GM23338 (cell line): ENCODE results near the gene FUT8. TPM values are rescaled to one million over a fixed set of nuclear protein-coding genes. Genes with fewer than 3 reads are reported as not detected.

Experiments
- ATAC-seq: fragments of 200-7000 bp; cut with Tn5 transposase; 3 replicates; pipeline ENCODE4 v1.9.1; 2020
- DNase-seq: peaks from one replicate; pipeline ENCODE4 v3.0.0-alpha.2; 2015; ENCODE audit warnings: low spot score
- H2AFZ ChIP-seq: fragments of 200-600 bp; sonication (generic); 2 replicates; pipeline ENCODE4 v1.8.0; 2016; ENCODE audit warnings: antibody characterized with exemption, mild to moderate bottlenecking, moderate library complexity
- H3F3A ChIP-seq: fragments of 200-600 bp; sonication (generic); replicated peaks from 2 replicates; pipeline ENCODE4 v1.8.0; 2017; ENCODE audit warnings: antibody characterized with exemption, mixed run types, low read depth
- H3K27ac ChIP-seq: fragments of 200-600 bp; sonication (generic); 2 replicates; pipeline ENCODE4 v1.6.1; 2016; ENCODE audit warnings: low read depth
- H3K27me3 ChIP-seq: fragments of 200-600 bp; sonication (generic); 2 replicates; pipeline ENCODE4 v1.8.0; 2016; ENCODE audit warnings: mild to moderate bottlenecking, mixed run types, moderate library complexity; ENCODE audit not compliant: insufficient read depth
- H3K36me3 ChIP-seq: fragments of 200-600 bp; sonication (generic); 2 replicates; pipeline ENCODE4 v1.8.0; 2016; ENCODE audit warnings: mild to moderate bottlenecking; ENCODE audit not compliant: insufficient read depth
- H3K4me1 ChIP-seq: fragments of 200-600 bp; sonication (generic); 2 replicates; pipeline ENCODE4 v1.8.0; 2016; ENCODE audit warnings: mild to moderate bottlenecking, moderate library complexity; ENCODE audit not compliant: insufficient read depth
- H3K4me2 ChIP-seq: fragments of 200-600 bp; sonication (generic); 2 replicates; pipeline ENCODE4 v1.7.1; 2017; ENCODE audit warnings: mixed run types
- H3K4me3 ChIP-seq: fragments of 200-600 bp; sonication (generic); 2 replicates; pipeline ENCODE4 v1.6.1; 2016; ENCODE audit warnings: mixed run types
- H3K79me2 ChIP-seq: fragments of 200-600 bp; sonication (generic); replicated peaks from 2 replicates; pipeline ENCODE4 v1.8.0; 2017; ENCODE audit warnings: mild to moderate bottlenecking; ENCODE audit not compliant: insufficient read depth
- H3K9me2 ChIP-seq: fragments of 200-600 bp; sonication (generic); 2 replicates; pipeline ENCODE4 v1.8.0; 2017; ENCODE audit not compliant: insufficient read depth
- H4K20me1 ChIP-seq: fragments of 200-600 bp; sonication (generic); replicated peaks from 2 replicates; pipeline ENCODE4 v1.8.0; 2017; ENCODE audit warnings: mild to moderate bottlenecking; ENCODE audit not compliant: insufficient read depth
- H3K27ac Mint-ChIP-seq: 2 replicates; pipeline ENCODE4 v1.8.0; 2020; ENCODE audit warnings: inconsistent platforms, mild to moderate bottlenecking, moderate library complexity, mixed read lengths
- H3K27me3 Mint-ChIP-seq: 3 replicates; pipeline ENCODE4 v1.8.0; 2022; ENCODE audit warnings: low read depth, mild to moderate bottlenecking, moderate library complexity, mixed read lengths, inconsistent platforms; ENCODE audit not compliant: insufficient read depth, poor library complexity
- H3K36me3 Mint-ChIP-seq: 3 replicates; pipeline ENCODE4 v1.8.0; 2021; ENCODE audit warnings: low read depth, mild to moderate bottlenecking, inconsistent platforms, moderate library complexity, mixed read lengths
- H3K4me1 Mint-ChIP-seq: 3 replicates; pipeline ENCODE4 v1.8.0; 2020; ENCODE audit warnings: mild to moderate bottlenecking, inconsistent platforms, mixed read lengths
- H3K4me3 Mint-ChIP-seq: 3 replicates; pipeline ENCODE4 v1.8.0; 2021; ENCODE audit warnings: moderate library complexity, mild to moderate bottlenecking, inconsistent platforms, mixed read lengths
- H3K9me3 Mint-ChIP-seq: 3 replicates; pipeline ENCODE4 v1.8.0; 2020; ENCODE audit warnings: moderate library complexity, mild to moderate bottlenecking, inconsistent platforms, mixed read lengths
- CREB1 ChIP-seq: fragments of 250-450 bp; sonication (Bioruptor Pico); IDR thresholded peaks from 2 replicates; pipeline ENCODE4 v1.5.0; 2020; ENCODE audit warnings: low read depth, mild to moderate bottlenecking, moderate library complexity
- ETS1 ChIP-seq: IDR thresholded peaks from 2 replicates; pipeline ENCODE4 v1.6.1; 2016; ENCODE audit warnings: antibody characterized with exemption
- EZH2phosphoT487 ChIP-seq: fragments of 200-600 bp; sonication (generic); IDR thresholded peaks from one replicate; pipeline ENCODE4 v1.8.1; 2018; ENCODE audit warnings: antibody characterized with exemption; ENCODE audit not compliant: unreplicated experiment
- NANOG ChIP-seq: IDR thresholded peaks from 2 replicates; pipeline ENCODE4 v1.6.1; 2016; ENCODE audit warnings: antibody characterized with exemption, borderline replicate concordance
- STAT1 ChIP-seq: IDR thresholded peaks from one replicate; pipeline ENCODE4 v1.6.1; 2016; ENCODE audit warnings: antibody characterized with exemption; ENCODE audit not compliant: unreplicated experiment
- ZNF114 ChIP-seq: fragments of 250-450 bp; sonication (Bioruptor Pico); IDR thresholded peaks from 2 replicates; pipeline ENCODE4 v1.5.0; 2020; ENCODE audit warnings: mild to moderate bottlenecking, moderate library complexity
- ZNF331 ChIP-seq: fragments of 250-450 bp; sonication (Bioruptor Pico); IDR thresholded peaks from 2 replicates; pipeline ENCODE4 v1.5.0; 2020; ENCODE audit warnings: low read depth, mild to moderate bottlenecking, moderate library complexity
- polyA plus RNA-seq: library from polyadenylated mRNA; unstranded; fragments of >200 nt; fragmentation: Nextera tagmentation; extraction: Ambion mirVana; gene quantifications from 2 replicates; pipeline ENCODE4 v1.2.1, GENCODE V29; 2016
- total RNA-seq: library from RNA; depleted of rRNA; stranded (reverse); fragments of >200 nt; shearing (Covaris generic); gene quantifications from 2 replicates; pipeline ENCODE4 v1.2.3, GENCODE V29; 2014
- TF ChIP-seq, protein P1 (sequence below), 2 experiments: fragments of 200-600 bp in 1 of 2; sonication (generic) in 1 of 2; conservative IDR thresholded peaks; 2 replicates each; pipeline versions ENCODE4 v1.5.1 to v1.6.1; 2016 to 2017; ENCODE audit warnings: antibody characterized with exemption in 2 of 2, low read depth in 2 of 2, mild to moderate bottlenecking in 2 of 2, moderate library complexity in 1 of 2
- TF ChIP-seq, protein P2 (sequence below): IDR thresholded peaks from one replicate; pipeline ENCODE4 v1.6.1; 2018; ENCODE audit warnings: antibody characterized with exemption; ENCODE audit not compliant: unreplicated experiment

The FUT8 gene
- total and polyA plus RNA-seq, 2 experiments from 2014 or later = 8.2 to 23.2 TPM

DNA sequence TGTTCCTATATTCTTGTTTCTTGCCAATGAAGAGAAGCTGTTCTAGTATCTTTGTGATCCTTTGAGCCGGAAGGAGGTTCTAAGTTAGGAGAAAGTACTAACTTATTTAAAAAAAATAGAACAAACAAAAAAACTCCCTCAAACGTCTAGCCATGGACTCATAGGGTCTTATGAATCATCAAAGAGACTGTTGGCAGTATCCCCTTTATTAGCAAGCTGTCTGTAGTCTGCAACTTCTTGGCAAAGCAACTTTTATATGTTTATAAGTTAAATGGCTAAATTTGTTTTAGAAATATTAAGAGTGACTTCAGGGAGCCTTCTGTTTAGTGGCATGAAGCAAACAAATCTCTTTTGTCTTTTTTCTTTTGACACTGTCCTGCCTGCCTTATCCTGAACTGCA is 291.9 kb downstream of the FUT8 start:
- Histone ChIP-seq H3K4me2 (peak overlapping the region; percentile 11; the same call in 1 of the 2 replicates), H3F3A (no peaks in the 10 kb centered on the region), H3K4me1 (0 out of 2 replicates have a peak, but pooled peaks cover 12% of the 10 kb centered on the region), H3K36me3 (no peaks in the 10 kb centered on the region), H2AFZ (no peak overlapping the region), H3K27ac (no peak overlapping the region), H4K20me1 (no peaks in the 10 kb centered on the region), H3K4me3 (no peak overlapping the region), H3K79me2 (no peaks in the 10 kb centered on the region), H3K9me2 (no peaks in the 10 kb centered on the region), H3K27me3 (no peaks in the 10 kb centered on the region)
- Mint-ChIP-seq H3K27ac (no peak overlapping the region), H3K36me3 (no peaks in the 10 kb centered on the region), H3K4me3 (no peak overlapping the region), H3K27me3 (no peaks in the 10 kb centered on the region), H3K9me3 (no peaks in the 10 kb centered on the region), H3K4me1 (peaks cover 11% of the 10 kb centered on the region; the same call in 1 of the 3 replicates)
- TF ChIP-seq CREB1 = no peak
- TF ChIP-seq STAT1 = no peak
- no peak for TF ChIP-seq EZH2phosphoT487
- no peak for TF ChIP-seq NANOG
- TF ChIP-seq, protein P1, sequence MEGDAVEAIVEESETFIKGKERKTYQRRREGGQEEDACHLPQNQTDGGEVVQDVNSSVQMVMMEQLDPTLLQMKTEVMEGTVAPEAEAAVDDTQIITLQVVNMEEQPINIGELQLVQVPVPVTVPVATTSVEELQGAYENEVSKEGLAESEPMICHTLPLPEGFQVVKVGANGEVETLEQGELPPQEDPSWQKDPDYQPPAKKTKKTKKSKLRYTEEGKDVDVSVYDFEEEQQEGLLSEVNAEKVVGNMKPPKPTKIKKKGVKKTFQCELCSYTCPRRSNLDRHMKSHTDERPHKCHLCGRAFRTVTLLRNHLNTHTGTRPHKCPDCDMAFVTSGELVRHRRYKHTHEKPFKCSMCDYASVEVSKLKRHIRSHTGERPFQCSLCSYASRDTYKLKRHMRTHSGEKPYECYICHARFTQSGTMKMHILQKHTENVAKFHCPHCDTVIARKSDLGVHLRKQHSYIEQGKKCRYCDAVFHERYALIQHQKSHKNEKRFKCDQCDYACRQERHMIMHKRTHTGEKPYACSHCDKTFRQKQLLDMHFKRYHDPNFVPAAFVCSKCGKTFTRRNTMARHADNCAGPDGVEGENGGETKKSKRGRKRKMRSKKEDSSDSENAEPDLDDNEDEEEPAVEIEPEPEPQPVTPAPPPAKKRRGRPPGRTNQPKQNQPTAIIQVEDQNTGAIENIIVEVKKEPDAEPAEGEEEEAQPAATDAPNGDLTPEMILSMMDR (conservative IDR thresholded peaks at IDR 0.05; ENCODE audit: low read depth in 2 of 2) = no peak
- TF ChIP-seq, protein P2, sequence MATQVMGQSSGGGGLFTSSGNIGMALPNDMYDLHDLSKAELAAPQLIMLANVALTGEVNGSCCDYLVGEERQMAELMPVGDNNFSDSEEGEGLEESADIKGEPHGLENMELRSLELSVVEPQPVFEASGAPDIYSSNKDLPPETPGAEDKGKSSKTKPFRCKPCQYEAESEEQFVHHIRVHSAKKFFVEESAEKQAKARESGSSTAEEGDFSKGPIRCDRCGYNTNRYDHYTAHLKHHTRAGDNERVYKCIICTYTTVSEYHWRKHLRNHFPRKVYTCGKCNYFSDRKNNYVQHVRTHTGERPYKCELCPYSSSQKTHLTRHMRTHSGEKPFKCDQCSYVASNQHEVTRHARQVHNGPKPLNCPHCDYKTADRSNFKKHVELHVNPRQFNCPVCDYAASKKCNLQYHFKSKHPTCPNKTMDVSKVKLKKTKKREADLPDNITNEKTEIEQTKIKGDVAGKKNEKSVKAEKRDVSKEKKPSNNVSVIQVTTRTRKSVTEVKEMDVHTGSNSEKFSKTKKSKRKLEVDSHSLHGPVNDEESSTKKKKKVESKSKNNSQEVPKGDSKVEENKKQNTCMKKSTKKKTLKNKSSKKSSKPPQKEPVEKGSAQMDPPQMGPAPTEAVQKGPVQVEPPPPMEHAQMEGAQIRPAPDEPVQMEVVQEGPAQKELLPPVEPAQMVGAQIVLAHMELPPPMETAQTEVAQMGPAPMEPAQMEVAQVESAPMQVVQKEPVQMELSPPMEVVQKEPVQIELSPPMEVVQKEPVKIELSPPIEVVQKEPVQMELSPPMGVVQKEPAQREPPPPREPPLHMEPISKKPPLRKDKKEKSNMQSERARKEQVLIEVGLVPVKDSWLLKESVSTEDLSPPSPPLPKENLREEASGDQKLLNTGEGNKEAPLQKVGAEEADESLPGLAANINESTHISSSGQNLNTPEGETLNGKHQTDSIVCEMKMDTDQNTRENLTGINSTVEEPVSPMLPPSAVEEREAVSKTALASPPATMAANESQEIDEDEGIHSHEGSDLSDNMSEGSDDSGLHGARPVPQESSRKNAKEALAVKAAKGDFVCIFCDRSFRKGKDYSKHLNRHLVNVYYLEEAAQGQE = no peak
- TF ChIP-seq ZNF331 (CRISPR knock-in tag) = no peak
- TF ChIP-seq ZNF114 = no peak
- ATAC-seq = no peak
- no peak for DNase-seq

DNA sequence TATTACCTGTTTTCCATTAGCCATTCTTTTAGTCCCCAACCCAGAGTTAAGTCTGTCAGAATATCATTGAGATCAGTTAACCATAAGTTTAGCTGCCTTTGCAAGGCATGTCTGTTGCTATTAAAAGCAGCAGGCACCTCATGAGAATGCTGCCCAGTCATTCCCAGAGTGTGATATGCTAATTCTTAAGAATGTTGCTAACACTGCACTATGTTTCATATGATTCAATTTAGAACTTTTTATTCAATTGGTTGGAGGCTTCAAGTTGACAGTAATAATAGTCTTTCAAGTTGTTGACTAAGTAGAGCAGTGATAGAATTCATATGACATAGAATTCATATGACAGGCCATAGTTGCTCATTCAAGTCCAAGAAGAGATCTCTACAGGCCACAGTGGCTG is 292.3 kb downstream of the FUT8 start:
- H3K4me1 ChIP-seq = 0 out of 2 replicates have a peak, but pooled peaks cover 12% of the 10 kb centered on the region
- H3K9me3 Mint-ChIP-seq = no peaks in the 10 kb centered on the region
- no peaks in the 10 kb centered on the region for H3K79me2 ChIP-seq
- no peak overlapping the region for H3K27ac ChIP-seq
- no peak overlapping the region for H3K27ac Mint-ChIP-seq
- DNase-seq (no peak), ATAC-seq (no peak)
- no peaks in the 10 kb centered on the region for H3K36me3 Mint-ChIP-seq
- H3K4me2 ChIP-seq = peak overlapping the region; percentile 11; the same call in 1 of the 2 replicates
- no peaks in the 10 kb centered on the region for H4K20me1 ChIP-seq
- H2AFZ ChIP-seq = no peak overlapping the region
- no peaks in the 10 kb centered on the region for H3K9me2 ChIP-seq
- H3F3A ChIP-seq = no peaks in the 10 kb centered on the region
- no peaks in the 10 kb centered on the region for H3K27me3 Mint-ChIP-seq
- H3K4me3 ChIP-seq = no peak overlapping the region
- no peak overlapping the region for H3K4me3 Mint-ChIP-seq
- no peaks in the 10 kb centered on the region for H3K36me3 ChIP-seq
- peaks cover 11% of the 10 kb centered on the region; the same call in 1 of the 3 replicates for H3K4me1 Mint-ChIP-seq
- no peaks in the 10 kb centered on the region for H3K27me3 ChIP-seq
- TF ChIP-seq ETS1 = no peak
- no peak for TF ChIP-seq EZH2phosphoT487
- TF ChIP-seq ZNF114 = no peak
- no peak for TF ChIP-seq CREB1
